ENCODE data around the gene ZNF8.

DNA sequence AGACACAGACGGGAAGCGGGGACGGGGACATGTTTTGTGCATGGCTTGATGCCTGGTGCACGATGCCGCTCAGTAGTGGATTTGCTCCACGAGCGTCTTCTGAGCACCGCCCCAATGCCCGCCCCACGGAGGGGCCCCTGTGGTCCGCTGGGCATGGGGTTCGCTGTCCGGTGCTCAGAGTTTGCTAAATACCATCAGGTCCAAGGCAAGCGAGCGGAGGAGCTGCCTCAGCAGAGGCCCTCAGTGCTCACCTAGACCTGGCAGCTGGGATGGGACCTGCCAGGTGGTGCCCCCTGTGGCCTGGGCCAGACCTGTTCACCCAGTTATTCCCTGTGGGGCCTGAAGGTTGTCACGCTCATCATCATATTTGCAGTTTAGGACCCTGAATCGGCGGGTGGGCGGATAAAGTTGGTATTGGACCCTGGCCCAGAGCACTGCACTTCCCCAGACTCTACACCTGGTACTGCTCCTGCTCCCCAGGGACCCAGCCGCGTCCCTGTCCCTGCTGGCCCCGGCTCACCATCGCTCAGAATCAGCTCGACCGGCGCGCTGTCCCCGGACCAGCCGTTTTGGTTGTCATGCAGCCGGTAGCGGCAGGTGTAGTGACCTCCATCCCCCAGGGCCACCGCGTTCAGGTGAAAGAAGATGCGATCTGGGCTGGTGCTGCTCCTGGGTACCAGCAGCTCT lies 72.3 kb downstream of the ZNF8 start:
- TF ChIP-seq, protein P1, sequence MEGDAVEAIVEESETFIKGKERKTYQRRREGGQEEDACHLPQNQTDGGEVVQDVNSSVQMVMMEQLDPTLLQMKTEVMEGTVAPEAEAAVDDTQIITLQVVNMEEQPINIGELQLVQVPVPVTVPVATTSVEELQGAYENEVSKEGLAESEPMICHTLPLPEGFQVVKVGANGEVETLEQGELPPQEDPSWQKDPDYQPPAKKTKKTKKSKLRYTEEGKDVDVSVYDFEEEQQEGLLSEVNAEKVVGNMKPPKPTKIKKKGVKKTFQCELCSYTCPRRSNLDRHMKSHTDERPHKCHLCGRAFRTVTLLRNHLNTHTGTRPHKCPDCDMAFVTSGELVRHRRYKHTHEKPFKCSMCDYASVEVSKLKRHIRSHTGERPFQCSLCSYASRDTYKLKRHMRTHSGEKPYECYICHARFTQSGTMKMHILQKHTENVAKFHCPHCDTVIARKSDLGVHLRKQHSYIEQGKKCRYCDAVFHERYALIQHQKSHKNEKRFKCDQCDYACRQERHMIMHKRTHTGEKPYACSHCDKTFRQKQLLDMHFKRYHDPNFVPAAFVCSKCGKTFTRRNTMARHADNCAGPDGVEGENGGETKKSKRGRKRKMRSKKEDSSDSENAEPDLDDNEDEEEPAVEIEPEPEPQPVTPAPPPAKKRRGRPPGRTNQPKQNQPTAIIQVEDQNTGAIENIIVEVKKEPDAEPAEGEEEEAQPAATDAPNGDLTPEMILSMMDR (conservative IDR thresholded peaks at IDR 0.05), result no peak
- no peak for TF ChIP-seq EZH2 (IDR thresholded peaks at IDR 0.05; ENCODE audit: low read depth)

All from PC-9 (cell line).